HepG2 (cell line): ENCODE measurements around the gene NCMAP. TPM values are rescaled to one million over a fixed set of nuclear protein-coding genes. Genes with fewer than 3 reads are reported as not detected.

Experiments used
- BORCS8-MEF2B ChIP-seq: sonication (generic); formaldehyde crosslinking; IDR thresholded peaks from 2 replicates; pipeline ENCODE4 v1.8.0; 2022; ENCODE audit warnings: mild to moderate bottlenecking, missing genetic modification reagents
- DMAP1 ChIP-seq: IDR thresholded peaks from 2 replicates; pipeline ENCODE4 v1.6.1; 2016
- E2F2 ChIP-seq: sonication (generic); formaldehyde crosslinking; IDR thresholded peaks from 2 replicates; pipeline ENCODE4 v1.4.0; 2020; ENCODE audit warnings: missing genetic modification reagents, borderline replicate concordance
- FOXP1 ChIP-seq, 2 experiments: fragments of 450-650 bp in 1 of 2; IDR thresholded peaks; 2 replicates each; pipeline ENCODE4 v1.6.1; 2017 to 2018; ENCODE audit warnings: antibody characterized with exemption in 1 of 2
- KDM2A ChIP-seq: sonication (generic); formaldehyde crosslinking; IDR thresholded peaks from 2 replicates; pipeline ENCODE4 v1.4.0; 2020; ENCODE audit warnings: low read depth, missing genetic modification reagents, borderline replicate concordance
- NR2C2 ChIP-seq: sonication (generic); formaldehyde crosslinking; IDR thresholded peaks from 2 replicates; pipeline ENCODE4 v1.4.0; 2020; ENCODE audit warnings: missing genetic modification reagents, mild to moderate bottlenecking, moderate library complexity, borderline replicate concordance
- PAX8 ChIP-seq: sonication (generic); formaldehyde crosslinking; IDR thresholded peaks from 2 replicates; pipeline ENCODE4 v1.8.0; 2022; ENCODE audit warnings: mild to moderate bottlenecking, missing genetic modification reagents, borderline replicate concordance
- RFX5 ChIP-seq: IDR thresholded peaks from 2 replicates; pipeline ENCODE4 v1.6.1; 2011; ENCODE audit warnings: low read depth, low read length, improper control_type of control experiment
- SOX5 ChIP-seq: IDR thresholded peaks from 2 replicates; pipeline ENCODE4 v1.6.1; 2016; ENCODE audit warnings: borderline replicate concordance
- TBL1XR1 ChIP-seq: fragments of 150-350 bp; IDR thresholded peaks from 2 replicates; pipeline ENCODE4 v1.6.1; 2014; ENCODE audit warnings: borderline replicate concordance, low read length; ENCODE audit not compliant: partially characterized antibody
- UBTF ChIP-seq: sonication (generic); formaldehyde crosslinking; IDR thresholded peaks from 2 replicates; pipeline ENCODE4 v1.4.0; 2020; ENCODE audit warnings: mild to moderate bottlenecking, missing genetic modification reagents
- ZBTB20 ChIP-seq: sonication (generic); formaldehyde crosslinking; IDR thresholded peaks from 2 replicates; pipeline ENCODE4 v1.8.1; 2023; ENCODE audit warnings: missing genetic modification reagents, low read depth, mild to moderate bottlenecking, borderline replicate concordance
- ZBTB7A ChIP-seq: sonication (generic); formaldehyde crosslinking; IDR thresholded peaks from 2 replicates; pipeline ENCODE4 v1.8.0; 2022; ENCODE audit warnings: mild to moderate bottlenecking, missing genetic modification reagents
- ZNF230 ChIP-seq: sonication (generic); formaldehyde crosslinking; IDR thresholded peaks from 2 replicates; pipeline ENCODE4 v1.4.0; 2020; ENCODE audit warnings: mild to moderate bottlenecking, missing genetic modification reagents
- ZNF253 ChIP-seq: sonication (generic); formaldehyde crosslinking; IDR thresholded peaks from 2 replicates; pipeline ENCODE4 v1.8.0; 2022; ENCODE audit warnings: mild to moderate bottlenecking, missing genetic modification reagents, borderline replicate concordance
- ZNF383 ChIP-seq: sonication (generic); formaldehyde crosslinking; IDR thresholded peaks from 2 replicates; pipeline ENCODE4 v1.4.0; 2020; ENCODE audit warnings: missing genetic modification reagents, mild to moderate bottlenecking, borderline replicate concordance
- ZNF772 ChIP-seq: sonication (generic); formaldehyde crosslinking; IDR thresholded peaks from 2 replicates; pipeline ENCODE4 v1.5.0; 2020; ENCODE audit warnings: mild to moderate bottlenecking, missing genetic modification reagents
- ZSCAN20 ChIP-seq: sonication (generic); formaldehyde crosslinking; IDR thresholded peaks from 2 replicates; pipeline ENCODE4 v1.4.0; 2020; ENCODE audit warnings: missing genetic modification reagents, mild to moderate bottlenecking, borderline replicate concordance
- polyA plus RNA-seq, 8 experiments: library from polyadenylated mRNA; depleted of rRNA in 3 of 8; stranded (reverse) in 7 of 8; unstranded in 1 of 8; fragments of >200 nt; fragmentation: Illumina TruSeq in 4 of 8; extraction: Trizol in 4 of 8; gene quantifications; 2 replicates each; pipeline versions ENCODE4 v1.2.1 to v1.2.3, GENCODE V29; 2011 to 2016; ENCODE audit warnings: low read depth in 4 of 8, missing spikeins in 1 of 8, mixed read lengths in 1 of 8; ENCODE audit not compliant: insufficient read depth in 1 of 8
- total RNA-seq, 5 experiments: library from RNA; depleted of rRNA; stranded (reverse); fragments of >200 nt; fragmentation: Illumina TruSeq; extraction: Trizol; gene quantifications; 2 replicates each; pipeline ENCODE4 v1.2.3, GENCODE V29; 2016; ENCODE audit warnings: low read depth in 1 of 5
- TF ChIP-seq, protein P1 (sequence below): sonication (generic); formaldehyde crosslinking; IDR thresholded peaks from 2 replicates; pipeline ENCODE4 v1.5.1; 2020; ENCODE audit warnings: missing genetic modification reagents, mild to moderate bottlenecking, borderline replicate concordance
- TF ChIP-seq, protein P2 (sequence below): sonication (generic); formaldehyde crosslinking; IDR thresholded peaks from 2 replicates; pipeline ENCODE4 v1.8.1; 2023; ENCODE audit warnings: mild to moderate bottlenecking, missing genetic modification reagents
- TF ChIP-seq, protein P3 (sequence below): sonication (generic); formaldehyde crosslinking; IDR thresholded peaks from 2 replicates; pipeline ENCODE4 v1.4.0; 2020; ENCODE audit warnings: missing genetic modification reagents

The NCMAP gene
- total and polyA plus RNA-seq, 2 of the 13 experiments (the other 11 are each of a cell fraction or from before 2014, with no cell fraction given), result 2.7 to 20.0 TPM

- TF ChIP-seq E2F2 (CRISPR knock-in tag), result no peak
- peak; percentile 79; the same call in 1 of the 2 replicates for TF ChIP-seq ZBTB20 (CRISPR knock-in tag)
- TF ChIP-seq UBTF (CRISPR knock-in tag), result peak; percentile 60
- TF ChIP-seq ZNF383 (CRISPR knock-in tag), result no peak
- peak; percentile 74 for TF ChIP-seq SOX5 (CRISPR knock-in tag)
- TF ChIP-seq ZNF230 (CRISPR knock-in tag), result no peak
- no peak for TF ChIP-seq PAX8 (CRISPR knock-in tag)
- TF ChIP-seq, protein P1, sequence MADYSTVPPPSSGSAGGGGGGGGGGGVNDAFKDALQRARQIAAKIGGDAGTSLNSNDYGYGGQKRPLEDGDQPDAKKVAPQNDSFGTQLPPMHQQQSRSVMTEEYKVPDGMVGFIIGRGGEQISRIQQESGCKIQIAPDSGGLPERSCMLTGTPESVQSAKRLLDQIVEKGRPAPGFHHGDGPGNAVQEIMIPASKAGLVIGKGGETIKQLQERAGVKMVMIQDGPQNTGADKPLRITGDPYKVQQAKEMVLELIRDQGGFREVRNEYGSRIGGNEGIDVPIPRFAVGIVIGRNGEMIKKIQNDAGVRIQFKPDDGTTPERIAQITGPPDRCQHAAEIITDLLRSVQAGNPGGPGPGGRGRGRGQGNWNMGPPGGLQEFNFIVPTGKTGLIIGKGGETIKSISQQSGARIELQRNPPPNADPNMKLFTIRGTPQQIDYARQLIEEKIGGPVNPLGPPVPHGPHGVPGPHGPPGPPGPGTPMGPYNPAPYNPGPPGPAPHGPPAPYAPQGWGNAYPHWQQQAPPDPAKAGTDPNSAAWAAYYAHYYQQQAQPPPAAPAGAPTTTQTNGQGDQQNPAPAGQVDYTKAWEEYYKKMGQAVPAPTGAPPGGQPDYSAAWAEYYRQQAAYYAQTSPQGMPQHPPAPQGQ, result no peak
- no peak for TF ChIP-seq ZSCAN20 (CRISPR knock-in tag)
- peak; percentile 24; the same call in 1 of the 2 replicates for TF ChIP-seq ZBTB7A (CRISPR knock-in tag)
- peak; percentile 82 for TF ChIP-seq TBL1XR1
- TF ChIP-seq ZNF772, result 0 out of 2 replicates have a peak, but pooled peaks have one; percentile 78
- TF ChIP-seq, protein P2, sequence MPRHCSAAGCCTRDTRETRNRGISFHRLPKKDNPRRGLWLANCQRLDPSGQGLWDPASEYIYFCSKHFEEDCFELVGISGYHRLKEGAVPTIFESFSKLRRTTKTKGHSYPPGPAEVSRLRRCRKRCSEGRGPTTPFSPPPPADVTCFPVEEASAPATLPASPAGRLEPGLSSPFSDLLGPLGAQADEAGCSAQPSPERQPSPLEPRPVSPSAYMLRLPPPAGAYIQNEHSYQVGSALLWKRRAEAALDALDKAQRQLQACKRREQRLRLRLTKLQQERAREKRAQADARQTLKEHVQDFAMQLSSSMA, result 0 out of 2 replicates have a peak, but pooled peaks have one; percentile 49
- 0 out of 2 replicates have a peak, but pooled peaks have one; percentile 31 for TF ChIP-seq DMAP1
- peak; percentile 75; the same call in 1 of the 2 replicates for TF ChIP-seq BORCS8-MEF2B (CRISPR knock-in tag)
- TF ChIP-seq FOXP1 (IDR thresholded peaks at IDR 0.05), result no peak
- peak; percentile 89 for TF ChIP-seq FOXP1 (CRISPR knock-in tag; IDR thresholded peaks at IDR 0.05)
- TF ChIP-seq, protein P3, sequence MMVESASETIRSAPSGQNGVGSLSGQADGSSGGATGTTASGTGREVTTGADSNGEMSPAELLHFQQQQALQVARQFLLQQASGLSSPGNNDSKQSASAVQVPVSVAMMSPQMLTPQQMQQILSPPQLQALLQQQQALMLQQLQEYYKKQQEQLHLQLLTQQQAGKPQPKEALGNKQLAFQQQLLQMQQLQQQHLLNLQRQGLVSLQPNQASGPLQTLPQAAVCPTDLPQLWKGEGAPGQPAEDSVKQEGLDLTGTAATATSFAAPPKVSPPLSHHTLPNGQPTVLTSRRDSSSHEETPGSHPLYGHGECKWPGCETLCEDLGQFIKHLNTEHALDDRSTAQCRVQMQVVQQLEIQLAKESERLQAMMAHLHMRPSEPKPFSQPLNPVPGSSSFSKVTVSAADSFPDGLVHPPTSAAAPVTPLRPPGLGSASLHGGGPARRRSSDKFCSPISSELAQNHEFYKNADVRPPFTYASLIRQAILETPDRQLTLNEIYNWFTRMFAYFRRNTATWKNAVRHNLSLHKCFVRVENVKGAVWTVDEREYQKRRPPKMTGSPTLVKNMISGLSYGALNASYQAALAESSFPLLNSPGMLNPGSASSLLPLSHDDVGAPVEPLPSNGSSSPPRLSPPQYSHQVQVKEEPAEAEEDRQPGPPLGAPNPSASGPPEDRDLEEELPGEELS, result peak; percentile 94
- TF ChIP-seq RFX5, result no peak
- TF ChIP-seq ZNF253, result no peak
- TF ChIP-seq NR2C2 (CRISPR knock-in tag), result peak; percentile 62; the same call in 1 of the 2 replicates
- TF ChIP-seq KDM2A, result peak; percentile 56; the same call in 1 of the 2 replicates
Measured at GRCh38 chr1:24567792-24568388, 12.0 kb downstream of the NCMAP start (continued).
